RWPE2 (cell line): Measurements from ENCODE around the gene THOC2.

Source experiments
- ATAC-seq: fragments of 200-7000 bp; cut with Tn5 transposase; 3 replicates; pipeline ENCODE4 v1.9.1; 2021; ENCODE audit warnings: low read depth
- DNase-seq: peaks from one replicate; pipeline ENCODE4 v3.0.0-alpha.2; 2020; ENCODE audit warnings: low spot score
- H3K27ac ChIP-seq: fragments of 450-650 bp; 2 replicates; pipeline ENCODE4 v1.5.1; 2017; ENCODE audit warnings: mild to moderate bottlenecking; ENCODE audit not compliant: poor library complexity, severe bottlenecking
- H3K27me3 ChIP-seq: fragments of 250-450 bp; sonication (Bioruptor Pico); 2 replicates; pipeline ENCODE4 v1.5.1; 2021; ENCODE audit warnings: mild to moderate bottlenecking, moderate library complexity; ENCODE audit not compliant: insufficient read depth, poor library complexity, severe bottlenecking
- H3K36me3 ChIP-seq: fragments of 250-450 bp; sonication (Bioruptor Pico); 2 replicates; pipeline ENCODE4 v1.5.1; 2020; ENCODE audit warnings: low read depth, mild to moderate bottlenecking, moderate library complexity
- H3K4me1 ChIP-seq: fragments of 250-450 bp; sonication (Bioruptor Pico); 2 replicates; pipeline ENCODE4 v1.5.1; 2021; ENCODE audit warnings: mild to moderate bottlenecking, moderate library complexity; ENCODE audit not compliant: insufficient read depth, poor library complexity, severe bottlenecking
- H3K4me3 ChIP-seq: fragments of 250-450 bp; sonication (Bioruptor Pico); 2 replicates; pipeline ENCODE4 v1.5.1; 2021; ENCODE audit warnings: mild to moderate bottlenecking, moderate library complexity; ENCODE audit not compliant: severe bottlenecking
- H3K9me3 ChIP-seq: fragments of 250-450 bp; sonication (Bioruptor Pico); 2 replicates; pipeline ENCODE4 v1.5.1; 2021; ENCODE audit warnings: mild to moderate bottlenecking, moderate library complexity; ENCODE audit not compliant: severe bottlenecking
- TF ChIP-seq, protein P1 (sequence below): fragments of 450-650 bp; IDR thresholded peaks from one replicate; pipeline ENCODE4 v1.5.1; 2017; ENCODE audit warnings: mild to moderate bottlenecking, moderate library complexity; ENCODE audit not compliant: poor library complexity, severe bottlenecking

Gene THOC2

GRCh38 chrX:123617007-123617406, 115.8 kb downstream of the THOC2 start:
- Histone ChIP-seq H3K9me3 (no peaks in the 10 kb centered on the region), H3K4me3 (no peak overlapping the region), H3K36me3 (peaks cover 34% of the 10 kb centered on the region), H3K27ac (no peak overlapping the region), H3K4me1 (no peaks in the 10 kb centered on the region), H3K27me3 (no peaks in the 10 kb centered on the region)
- DNase-seq (no peak), ATAC-seq (no peak)
- TF ChIP-seq, protein P1, sequence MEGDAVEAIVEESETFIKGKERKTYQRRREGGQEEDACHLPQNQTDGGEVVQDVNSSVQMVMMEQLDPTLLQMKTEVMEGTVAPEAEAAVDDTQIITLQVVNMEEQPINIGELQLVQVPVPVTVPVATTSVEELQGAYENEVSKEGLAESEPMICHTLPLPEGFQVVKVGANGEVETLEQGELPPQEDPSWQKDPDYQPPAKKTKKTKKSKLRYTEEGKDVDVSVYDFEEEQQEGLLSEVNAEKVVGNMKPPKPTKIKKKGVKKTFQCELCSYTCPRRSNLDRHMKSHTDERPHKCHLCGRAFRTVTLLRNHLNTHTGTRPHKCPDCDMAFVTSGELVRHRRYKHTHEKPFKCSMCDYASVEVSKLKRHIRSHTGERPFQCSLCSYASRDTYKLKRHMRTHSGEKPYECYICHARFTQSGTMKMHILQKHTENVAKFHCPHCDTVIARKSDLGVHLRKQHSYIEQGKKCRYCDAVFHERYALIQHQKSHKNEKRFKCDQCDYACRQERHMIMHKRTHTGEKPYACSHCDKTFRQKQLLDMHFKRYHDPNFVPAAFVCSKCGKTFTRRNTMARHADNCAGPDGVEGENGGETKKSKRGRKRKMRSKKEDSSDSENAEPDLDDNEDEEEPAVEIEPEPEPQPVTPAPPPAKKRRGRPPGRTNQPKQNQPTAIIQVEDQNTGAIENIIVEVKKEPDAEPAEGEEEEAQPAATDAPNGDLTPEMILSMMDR: no peak

DNA sequence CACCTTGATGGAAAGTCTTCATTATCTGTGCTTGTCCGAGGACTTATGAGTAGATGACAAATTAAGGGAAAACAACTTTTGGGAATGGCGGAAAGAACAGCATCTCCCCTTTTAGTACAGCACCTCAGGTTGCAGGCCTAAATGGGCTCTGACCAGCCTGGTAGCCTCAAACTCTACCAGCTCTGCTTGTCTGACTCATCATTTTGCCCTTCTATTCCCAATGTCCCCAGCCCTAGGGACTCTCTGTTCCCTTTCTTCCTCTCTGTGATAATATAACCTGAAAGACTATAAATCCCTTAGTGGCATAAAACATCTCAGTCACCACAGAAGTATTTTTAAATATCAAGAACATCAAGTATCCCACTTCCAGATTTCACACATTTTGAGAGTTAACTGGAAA, 121.9 kb downstream of the THOC2 start:
- ATAC-seq (no peak), DNase-seq (no peak)
- Histone ChIP-seq H3K4me3 (no peak overlapping the region), H3K27me3 (no peaks in the 10 kb centered on the region), H3K4me1 (no peaks in the 10 kb centered on the region), H3K27ac (no peak overlapping the region), H3K36me3 (peaks cover 27% of the 10 kb centered on the region), H3K9me3 (no peaks in the 10 kb centered on the region)
- TF ChIP-seq, protein P1: no peak

- H3K27me3 ChIP-seq: no peaks in the 10 kb centered on the region
- H3K27ac ChIP-seq: no peak overlapping the region
- H3K9me3 ChIP-seq: no peaks in the 10 kb centered on the region
- no peak for DNase-seq
- peaks cover 19% of the 10 kb centered on the region for H3K36me3 ChIP-seq
- TF ChIP-seq, protein P1: no peak
- ATAC-seq: no peak
- no peak overlapping the region for H3K4me3 ChIP-seq
- no peaks in the 10 kb centered on the region for H3K4me1 ChIP-seq
These were observed 125.0 kb downstream of the THOC2 start for GRCh38 chrX:123607806-123608205.

GRCh38 chrX:123607270-123607669, 125.6 kb downstream of the THOC2 start:
- DNase-seq: no peak

GRCh38 chrX:123603491-123603890, 129.4 kb downstream of the THOC2 start:
- H3K4me3 ChIP-seq: no peak overlapping the region
- H3K4me1 ChIP-seq: no peaks in the 10 kb centered on the region
- H3K27ac ChIP-seq: no peak overlapping the region
- peaks cover 13% of the 10 kb centered on the region for H3K36me3 ChIP-seq
- no peaks in the 10 kb centered on the region for H3K9me3 ChIP-seq
- no peak for ATAC-seq
- no peak for DNase-seq
- no peaks in the 10 kb centered on the region for H3K27me3 ChIP-seq
- TF ChIP-seq, protein P1: no peak

More at GRCh38 chrX:123607270-123607669, 125.6 kb downstream of the THOC2 start:
- Histone ChIP-seq H3K4me1 (no peaks in the 10 kb centered on the region), H3K27me3 (no peaks in the 10 kb centered on the region), H3K27ac (no peak overlapping the region), H3K9me3 (no peaks in the 10 kb centered on the region), H3K36me3 (peaks cover 18% of the 10 kb centered on the region), H3K4me3 (no peak overlapping the region)
- TF ChIP-seq, protein P1: no peak
- no peak for ATAC-seq
